Fibroblast of skin of right quadriceps (primary cell): ENCODE data around the gene NHEJ1.
A peak's percentile ranks its signal among the peaks of the same experiment; 100 is the strongest.
"Not testable (repeated sequence)": the region's sequence is repeated elsewhere in the genome, so short reads cannot be mapped to it uniquely, and the experiment has no call there.

ENCODE experiments used
- DNase-seq: peaks from one replicate; pipeline ENCODE4 v3.0.0-alpha.2; 2013

The NHEJ1 gene

DNA sequence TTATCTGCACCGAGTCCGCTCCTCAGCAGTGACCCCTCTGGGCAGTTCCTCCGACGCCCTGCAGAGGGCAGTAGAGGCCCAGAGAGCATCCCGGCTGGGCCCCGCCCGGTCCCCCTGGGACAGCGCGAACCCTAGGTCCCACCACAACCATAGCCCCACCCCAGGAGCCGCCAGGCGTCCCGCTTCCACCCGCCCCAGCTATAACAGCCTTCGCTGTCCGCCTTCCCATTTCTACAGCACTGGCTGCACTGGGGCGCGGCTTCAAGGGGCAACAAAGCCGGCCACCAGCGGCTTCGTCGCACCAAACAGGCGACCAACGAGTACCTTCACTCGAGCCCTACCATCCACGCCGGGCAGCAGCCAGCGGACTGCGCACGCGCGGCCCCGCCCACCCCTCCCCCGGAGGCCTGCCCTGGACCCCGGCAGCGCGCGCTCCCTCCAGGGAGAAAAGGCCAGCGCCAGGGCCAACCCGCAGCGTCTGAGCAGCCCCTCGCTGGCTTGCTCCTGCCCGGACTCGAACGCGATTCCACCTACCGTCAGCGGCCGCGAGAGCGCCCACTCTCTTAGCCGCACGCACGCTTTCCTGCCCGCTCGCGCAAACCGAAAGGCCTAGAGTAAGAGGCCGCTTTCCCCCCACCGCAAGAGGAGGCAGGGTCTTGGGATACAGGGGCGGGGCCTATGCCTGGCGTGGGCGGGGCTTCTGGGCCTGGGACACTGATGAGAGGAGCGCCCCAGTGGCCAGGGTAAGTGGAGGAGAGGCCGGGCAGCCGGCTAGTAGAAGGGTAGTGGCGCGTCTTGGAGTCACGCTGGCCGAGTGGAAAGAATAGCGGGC is at the start of gene NHEJ1:
Gene NHEJ1, minus strand, starts transcription at position 630 of the 832 bp plus-strand sequence. CDS start 2,453 bp downstream, outside the sequence.
- DNase-seq, result peak; percentile 93

- no peak for DNase-seq
Observed at GRCh38 chr2:219209236-219210195, 48.9 kb upstream of the NHEJ1 start.

GRCh38 chr2:219207884-219208740 is 47.5 kb upstream of the NHEJ1 start:
- DNase-seq, result peak; percentile 25

DNA sequence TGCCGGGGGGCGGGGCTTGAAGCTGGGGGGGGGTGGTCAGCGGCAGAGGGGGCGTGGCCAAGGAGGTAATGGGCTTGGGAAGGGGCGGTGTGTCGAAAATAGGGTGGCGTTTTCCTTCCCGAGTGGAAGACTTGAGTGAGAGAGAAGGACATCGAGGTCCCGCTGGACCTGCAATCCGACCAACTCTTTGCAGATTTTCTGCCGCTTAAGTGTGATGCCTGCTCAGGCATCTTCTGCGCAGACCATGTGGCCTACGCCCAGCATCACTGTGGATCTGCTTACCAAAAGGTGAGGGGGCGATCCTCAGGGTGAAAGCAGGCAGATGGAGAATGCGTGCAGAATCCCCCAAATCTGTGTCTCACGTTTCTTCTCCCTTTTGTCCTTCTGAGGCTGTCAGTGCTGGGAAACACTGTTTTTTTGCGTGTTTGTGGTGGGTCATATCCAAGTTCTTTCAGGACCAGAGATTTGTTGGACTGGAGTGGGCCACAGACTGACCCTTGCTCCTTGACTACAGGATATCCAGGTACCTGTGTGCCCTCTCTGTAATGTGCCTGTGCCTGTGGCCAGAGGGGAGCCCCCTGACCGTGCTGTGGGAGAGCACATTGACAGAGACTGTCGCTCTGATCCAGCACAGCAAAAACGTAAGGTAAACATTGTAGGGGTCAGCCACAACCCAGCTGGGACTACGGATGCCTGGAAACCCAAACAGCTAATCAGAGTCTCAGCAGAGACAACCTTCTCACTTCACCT is 46.7 kb upstream of the NHEJ1 start:
- no peak for DNase-seq

- DNase-seq, result peak; percentile 94
Observed at GRCh38 chr2:219206328-219207133, 45.9 kb upstream of the NHEJ1 start, which contains the start of gene ZFAND2B. TSS of gene ZFAND2B (plus strand) at chr2:219206782. CDS start at chr2:219206988, 206 bp downstream.

- DNase-seq, result no peak
Observed at GRCh38 chr2:219205981-219206327, 45.3 kb upstream of the NHEJ1 start.

- no peak for DNase-seq
Observed at GRCh38 chr2:219205165-219205538, 44.5 kb upstream of the NHEJ1 start.

GRCh38 chr2:219204425-219205164 is 44.0 kb upstream of the NHEJ1 start:
- no peak for DNase-seq

DNA sequence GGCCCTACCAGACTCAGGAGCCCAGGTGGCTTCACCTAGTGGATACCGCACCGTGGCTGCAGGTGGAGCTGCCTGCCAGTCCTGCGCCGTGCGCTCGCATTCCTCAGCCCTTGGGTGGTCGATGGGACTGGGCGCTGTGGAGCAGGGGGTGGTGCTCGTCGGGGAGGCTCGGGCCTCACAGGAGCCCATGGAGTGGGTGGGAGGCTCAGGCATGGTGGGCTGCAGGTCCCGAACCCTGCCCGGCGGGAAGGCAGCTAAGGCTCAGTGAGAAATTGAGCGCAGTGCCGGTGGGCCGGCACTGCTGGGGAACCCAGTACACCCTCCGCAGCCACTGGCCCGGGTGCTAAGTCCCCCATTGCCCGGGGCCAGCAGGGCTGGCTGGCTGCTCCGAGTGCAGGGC is 40.7 kb upstream of the NHEJ1 start:
- DNase-seq, result not testable (repeated sequence)

DNA sequence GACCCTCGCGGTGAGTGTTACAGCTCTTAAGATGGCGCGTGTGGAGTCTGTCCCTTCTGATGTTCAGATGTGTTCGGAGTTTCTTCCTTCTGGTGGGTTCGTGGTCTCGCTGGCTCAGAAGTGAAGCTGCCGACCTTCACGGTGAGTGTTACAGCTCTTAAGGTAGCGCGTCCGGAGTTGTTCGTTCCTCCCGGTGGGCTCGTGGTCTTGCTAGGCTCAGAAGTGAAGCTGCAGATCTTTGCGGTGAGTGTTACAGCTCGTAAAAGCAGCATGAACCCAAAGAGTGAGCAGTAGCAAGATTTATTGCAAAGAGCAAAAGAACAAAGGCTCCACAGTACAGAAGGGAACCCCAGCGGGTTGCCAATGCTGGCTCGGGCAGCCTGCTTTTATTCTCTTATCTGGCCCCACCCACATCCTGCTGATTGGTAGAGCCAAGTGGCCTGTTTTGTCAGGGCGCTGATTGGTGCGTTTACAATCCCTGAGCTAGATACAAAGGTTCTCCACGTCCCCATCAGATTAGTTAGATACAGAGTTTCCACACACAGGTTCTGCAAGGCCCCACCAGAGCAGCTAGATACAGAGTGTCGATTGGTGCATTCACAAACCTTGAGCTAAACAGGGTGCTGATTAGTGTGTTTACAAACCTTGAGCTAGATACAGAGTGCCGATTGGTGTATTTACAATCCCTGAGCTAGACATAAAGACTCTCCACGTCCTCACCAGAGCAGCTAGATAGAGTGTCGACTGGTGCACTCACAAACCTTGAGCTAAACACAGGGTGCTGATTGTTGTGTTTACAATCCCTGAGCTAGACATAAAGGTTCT is 40.1 kb upstream of the NHEJ1 start:
- DNase-seq, result not testable (repeated sequence)

- DNase-seq, result no peak
Observed at GRCh38 chr2:219199470-219200211, 39.0 kb upstream of the NHEJ1 start.

GRCh38 chr2:219198974-219199373 is 38.4 kb upstream of the NHEJ1 start:
- DNase-seq, result no peak

DNA sequence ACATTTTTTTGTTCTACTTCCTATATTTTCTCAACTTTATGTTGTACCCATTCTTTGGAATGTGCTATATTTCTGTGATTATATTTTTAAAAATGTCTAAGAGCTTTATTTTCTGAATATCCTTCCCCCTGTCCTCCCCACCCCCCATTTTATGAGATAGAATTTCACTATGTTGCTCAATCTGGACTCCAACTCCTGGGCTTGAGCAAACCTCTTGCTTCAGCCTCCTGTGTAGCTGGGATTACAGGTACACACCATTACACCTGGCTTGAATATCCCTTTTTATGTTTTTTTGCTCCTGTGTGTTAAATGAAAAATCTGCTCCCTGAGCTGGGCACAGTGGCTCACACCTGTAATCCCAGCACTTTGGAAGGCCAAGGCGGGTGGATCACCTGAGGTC is 36.8 kb upstream of the NHEJ1 start:
- no peak for DNase-seq

- DNase-seq, result no peak
Observed at GRCh38 chr2:219186754-219187456, 26.3 kb upstream of the NHEJ1 start.

DNA sequence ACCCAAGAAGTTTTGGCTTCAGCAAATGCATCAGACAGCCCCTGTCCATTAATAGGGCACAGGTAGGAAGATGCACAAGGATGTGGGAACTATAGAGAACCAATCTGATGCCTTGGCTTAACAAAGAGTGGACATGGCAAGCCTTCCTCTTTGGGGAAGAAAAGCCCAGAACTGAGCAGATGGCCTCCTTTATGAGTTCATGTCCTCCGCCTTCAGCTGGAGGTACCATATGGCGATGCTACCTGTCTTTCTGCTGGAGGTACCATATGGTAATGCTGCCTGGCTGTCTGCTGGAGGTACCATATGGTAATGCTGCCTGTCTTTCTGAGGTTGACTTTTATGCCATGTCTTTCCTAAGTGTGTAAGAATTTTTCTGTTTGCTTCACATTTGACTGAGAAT is 23.5 kb upstream of the NHEJ1 start:
- DNase-seq, result no peak

DNA sequence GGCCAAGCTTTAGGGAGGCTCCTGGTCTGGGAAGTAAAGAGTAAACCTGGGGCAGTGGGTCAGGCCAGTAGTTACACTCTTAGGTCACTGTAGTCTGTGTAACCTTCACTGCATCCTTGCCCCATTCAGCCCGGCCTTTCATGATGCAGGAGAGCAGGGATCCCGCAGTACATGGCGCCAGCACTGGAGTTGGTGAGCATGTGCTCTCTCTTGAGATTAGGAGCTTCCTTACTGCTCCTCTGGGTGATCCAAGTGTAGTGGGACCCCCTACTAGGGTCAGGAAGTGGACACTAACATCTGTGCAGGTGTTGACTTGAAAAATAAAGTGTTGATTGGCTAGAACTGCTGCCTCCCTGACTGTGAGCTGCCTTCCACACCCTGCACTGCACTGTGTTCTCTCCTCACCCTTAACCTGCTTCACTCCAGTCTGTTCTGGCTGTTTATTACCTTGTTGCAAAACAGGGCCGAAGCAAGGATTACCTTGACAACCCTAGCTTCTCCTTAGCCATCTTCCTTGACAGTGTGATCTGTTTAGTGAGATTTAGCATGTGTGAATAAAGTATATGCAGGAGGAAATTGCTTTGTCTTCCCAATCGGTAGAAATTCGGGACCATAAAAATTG is 22.6 kb upstream of the NHEJ1 start:
- DNase-seq, result no peak

GRCh38 chr2:219182331-219183150 is 21.9 kb upstream of the NHEJ1 start:
- no peak for DNase-seq
